IMR-90 (cell line): ENCODE data around the gene PLCH2. TPM values are rescaled to one million over a fixed set of nuclear protein-coding genes. Genes with fewer than 3 reads are reported as not detected.

Experiments used
- ATAC-seq: fragments of 200-7000 bp; cut with Tn5 transposase; 2 replicates; pipeline ENCODE4 v1.9.1; 2020; ENCODE audit warnings: low read depth, mild to moderate bottlenecking, moderate library complexity
- BruUV-seq: library from RNA; stranded (reverse); fragments of 400-500 nt; replicated peaks from 2 replicates; lab custom pipeline; 2021; lab: Mats Ljungman, UMichigan
- CTCF ChIA-PET: fragments of 300-600 bp; formaldehyde crosslinking; extraction: SDS; loops from one replicate; lab custom pipeline; 2021; ENCODE audit warnings: antibody characterized with exemption; lab: Yijun Ruan, JAX
- POLR2A ChIA-PET: fragments of 300-600 bp; sonication (Branson Sonifier 250); formaldehyde crosslinking; loops from one replicate; lab custom pipeline; 2022; ENCODE audit warnings: antibody characterized with exemption; ENCODE audit not compliant: unreplicated experiment; lab: Charles Lee
- DNase-seq: peaks from one replicate; pipeline ENCODE4 v3.0.0; 2013
- H2AFZ ChIP-seq: replicated peaks from 2 replicates; pipeline ENCODE3; 2013; ENCODE audit warnings: low read length, mild to moderate bottlenecking; ENCODE audit not compliant: poor library complexity
- H2AK5ac ChIP-seq: 2 replicates; pipeline ENCODE4 v1.6.1; 2013; ENCODE audit warnings: low read depth, low read length, inconsistent platforms
- H2AK9ac ChIP-seq: replicated peaks from 2 replicates; pipeline ENCODE3; 2013; ENCODE audit warnings: mild to moderate bottlenecking, low read depth, low read length, moderate library complexity; ENCODE audit not compliant: poor library complexity
- H2BK120ac ChIP-seq: 2 replicates; pipeline ENCODE4 v1.6.1; 2013; ENCODE audit warnings: low read depth, low read length, inconsistent platforms
- H2BK15ac ChIP-seq: 3 replicates; pipeline ENCODE4 v1.6.1; 2013; ENCODE audit warnings: low read depth, low read length, inconsistent platforms
- H2BK20ac ChIP-seq: 2 replicates; pipeline ENCODE4 v1.6.1; 2013; ENCODE audit warnings: low read depth, mild to moderate bottlenecking, inconsistent platforms, low read length, moderate library complexity
- H2BK5ac ChIP-seq: 2 replicates; pipeline ENCODE4 v1.6.1; 2013; ENCODE audit warnings: mild to moderate bottlenecking, low read depth, low read length, inconsistent platforms; ENCODE audit not compliant: poor library complexity, severe bottlenecking
- H3K14ac ChIP-seq: replicated peaks from 2 replicates; pipeline ENCODE4 v1.6.1; 2013; ENCODE audit warnings: low read depth, low read length, inconsistent platforms
- H3K18ac ChIP-seq: 2 replicates; pipeline ENCODE4 v1.6.1; 2013; ENCODE audit warnings: low read depth, low read length, control low read depth
- H3K23ac ChIP-seq: 2 replicates; pipeline ENCODE4 v1.6.1; 2013; ENCODE audit warnings: low read depth, low read length, inconsistent platforms
- H3K27ac ChIP-seq: 2 replicates; pipeline ENCODE4 v1.5.1; 2013; ENCODE audit warnings: mild to moderate bottlenecking, control low read depth, low read length; ENCODE audit not compliant: insufficient read depth
- H3K27me3 ChIP-seq: 2 replicates; pipeline ENCODE4 v1.6.1; 2013; ENCODE audit warnings: low read length; ENCODE audit not compliant: control insufficient read depth, insufficient read depth
- H3K36me3 ChIP-seq: 2 replicates; pipeline ENCODE4 v1.6.1; 2013; ENCODE audit warnings: low read length, mixed read lengths; ENCODE audit not compliant: control insufficient read depth, insufficient read depth
- H3K4ac ChIP-seq: 2 replicates; pipeline ENCODE4 v1.6.1; 2013; ENCODE audit warnings: low read depth, low read length, inconsistent platforms
- H3K4me1 ChIP-seq: 2 replicates; pipeline ENCODE4 v1.6.1; 2013; ENCODE audit warnings: low read length, mixed read lengths; ENCODE audit not compliant: control insufficient read depth, insufficient read depth
- H3K4me2 ChIP-seq: 2 replicates; pipeline ENCODE4 v1.6.1; 2013; ENCODE audit warnings: low read depth, mild to moderate bottlenecking, control low read depth, low read length, moderate library complexity
- H3K4me3 ChIP-seq: 2 replicates; pipeline ENCODE4 v1.5.1; 2013; ENCODE audit warnings: low read depth, mild to moderate bottlenecking, control low read depth, low read length, moderate library complexity; ENCODE audit not compliant: insufficient read depth
- H3K56ac ChIP-seq: 2 replicates; pipeline ENCODE4 v1.6.1; 2013; ENCODE audit warnings: low read length, inconsistent platforms; ENCODE audit not compliant: insufficient read depth; ENCODE audit errors: extremely low read depth
- H3K79me1 ChIP-seq, 2 experiments: 2 replicates each; pipeline ENCODE4 v1.6.1; 2013; ENCODE audit warnings: low read length in 2 of 2, inconsistent platforms in 1 of 2, low read depth in 1 of 2
- H3K9ac ChIP-seq: 2 replicates; pipeline ENCODE4 v1.6.1; 2013; ENCODE audit warnings: low read depth, low read length, control low read depth
- H3K9me1 ChIP-seq: 2 replicates; pipeline ENCODE4 v1.6.1; 2013; ENCODE audit warnings: low read length, inconsistent platforms; ENCODE audit not compliant: insufficient read depth
- H3K9me3 ChIP-seq: 2 replicates; pipeline ENCODE4 v1.6.1; 2013; ENCODE audit warnings: low read length; ENCODE audit not compliant: control insufficient read depth, insufficient read depth
- H4K20me1 ChIP-seq: 2 replicates; pipeline ENCODE4 v1.6.1; 2013; ENCODE audit warnings: low read length, inconsistent platforms; ENCODE audit not compliant: insufficient read depth
- H4K5ac ChIP-seq: 2 replicates; pipeline ENCODE4 v1.6.1; 2013; ENCODE audit warnings: mild to moderate bottlenecking, low read depth, low read length, control low read depth
- H4K8ac ChIP-seq, 2 experiments: 2 replicates each; pipeline ENCODE4 v1.6.1; 2013; ENCODE audit warnings: low read depth in 2 of 2, low read length in 2 of 2, control low read depth in 1 of 2, inconsistent platforms in 1 of 2
- H4K91ac ChIP-seq: 2 replicates; pipeline ENCODE4 v1.6.1; 2013; ENCODE audit warnings: low read depth, low read length, inconsistent platforms; ENCODE audit not compliant: insufficient read depth
- BHLHE40 ChIP-seq: fragments of 150-350 bp; IDR thresholded peaks from 2 replicates; pipeline ENCODE4 v1.6.1; 2016; ENCODE audit warnings: mild to moderate bottlenecking, low read depth, low read length
- CEBPB ChIP-seq: IDR thresholded peaks from 2 replicates; pipeline ENCODE4 v1.6.1; 2012; ENCODE audit warnings: low read depth, low read length, improper control_type of control experiment
- CTCF ChIP-seq: conservative IDR thresholded peaks from 2 replicates; pipeline ENCODE4 v1.5.1; 2012; ENCODE audit warnings: mild to moderate bottlenecking, low read depth, low read length, improper control_type of control experiment
- NFE2L2 ChIP-seq: fragments of 150-350 bp; IDR thresholded peaks from 2 replicates; pipeline ENCODE4 v1.6.1; 2016; ENCODE audit warnings: low read depth, mild to moderate bottlenecking, low read length
- RFX5 ChIP-seq: IDR thresholded peaks from 2 replicates; pipeline ENCODE4 v1.8.0; 2012; ENCODE audit warnings: low read depth, mild to moderate bottlenecking, low read length, moderate library complexity
- SMC3 ChIP-seq: fragments of 150-350 bp; IDR thresholded peaks from 2 replicates; pipeline ENCODE4 v1.6.1; 2016; ENCODE audit warnings: low read depth, mild to moderate bottlenecking, antibody characterized with exemption, low read length, moderate library complexity
- WGBS, 2 experiments: methylation state at CpG; one replicate each; pipeline versions ENCODE4 v1.1.5 to v1.1.7; 2013; ENCODE audit warnings: missing lambda C conversion rate in 2 of 2; ENCODE audit not compliant: insufficient read length in 1 of 2; ENCODE audit errors: extremely low coverage in 2 of 2; 5-methylcytosine and 5-hydroxymethylcytosine counted together
- dilution Hi-C: fragments of 300-500 bp; cut with HindIII; formaldehyde crosslinking; loops from one replicate; pipeline ENCODE4 v1.14.3; 2018; ENCODE audit warnings: low sequenced_read_pairs; ENCODE audit not compliant: unreplicated experiment
- in situ Hi-C: fragments of 300-500 bp; cut with MboI; formaldehyde crosslinking; loops from 3 replicates; pipeline ENCODE4 v1.14.3; 2019; ENCODE audit warnings: low sequenced_read_pairs, inconsistent platforms, mixed read lengths
- intact Hi-C: fragments of 100-400 bp; cut with micrococcal nuclease; formaldehyde crosslinking; loops from 2 replicates; pipeline ENCODE4 v1.10.0; 2022
- polyA plus RNA-seq, 3 experiments: library from polyadenylated mRNA; depleted of rRNA; stranded (reverse); fragments of >200 nt; gene quantifications; 2 replicates each; pipeline ENCODE4 v1.2.3, GENCODE V29; 2012; ENCODE audit warnings: low replicate concordance in 1 of 3
- total RNA-seq: library from RNA; depleted of rRNA; stranded (reverse); fragments of >200 nt; gene quantifications from 2 replicates; pipeline ENCODE4 v1.2.3, GENCODE V29; 2012
- TF ChIP-seq, protein P1 (sequence below): fragments of 150-350 bp; IDR thresholded peaks from 2 replicates; pipeline ENCODE4 v1.6.1; 2016; ENCODE audit warnings: low read depth, mild to moderate bottlenecking, low read length, moderate library complexity, borderline replicate concordance

The PLCH2 gene
- total and polyA plus RNA-seq, 2 of the 4 experiments (the other 2 are of a cell fraction) = 0.18 to 1.9 TPM

- DNase-seq (peak; percentile 66), ATAC-seq (no peak)
- Histone ChIP-seq H3K4me1 (peaks cover 25% of the 10 kb centered on the region), H3K27me3 (no peaks in the 10 kb centered on the region), H4K20me1 (peaks cover 49% of the 10 kb centered on the region), H3K9me3 (no peaks in the 10 kb centered on the region), H3K4me3 (no peak overlapping the region), H3K79me1 (peaks cover 7 to 47% of the 10 kb centered on the region in 2 experiments), H3K23ac (peak overlapping the region; percentile 87; the same call in 1 of the 2 replicates), H4K91ac (peak overlapping the region; percentile 86), H2BK15ac (peak overlapping the region; percentile 98; the same call in 2 of the 3 replicates), H3K56ac (0 out of 2 replicates have a peak overlapping the region, but pooled peaks have one; percentile 38), H3K4ac (peak overlapping the region; percentile 93), H2BK20ac (peak overlapping the region; percentile 85), H4K5ac (peak overlapping the region; percentile 35), H4K8ac (peak overlapping the region in 1 of 2 experiments; percentile 89; a peak in 3 of 4 replicates), H3K27ac (peak overlapping the region; percentile 82), H3K14ac (peak overlapping the region; percentile 85), H2AFZ (peak overlapping the region; percentile 66), H2BK5ac (peak overlapping the region; percentile 84), H2AK5ac (peak overlapping the region; percentile 99), H2AK9ac (peak overlapping the region; percentile 97), H3K9ac (0 out of 2 replicates have a peak overlapping the region, but pooled peaks have one; percentile 10), H3K18ac (peak overlapping the region; percentile 10; the same call in 1 of the 2 replicates), H3K9me1 (peaks cover 13% of the 10 kb centered on the region), H3K4me2 (peak overlapping the region; percentile 72), H2BK120ac (peak overlapping the region; percentile 96), H3K36me3 (peaks cover 27% of the 10 kb centered on the region)
- TF ChIP-seq BHLHE40 = no peak
- TF ChIP-seq CTCF = 0 out of 2 replicates have a peak, but pooled peaks have one; percentile 14
- TF ChIP-seq RFX5 = no peak
- peak; percentile 92 for TF ChIP-seq CEBPB
- no peak for TF ChIP-seq NFE2L2
- TF ChIP-seq, protein P1, sequence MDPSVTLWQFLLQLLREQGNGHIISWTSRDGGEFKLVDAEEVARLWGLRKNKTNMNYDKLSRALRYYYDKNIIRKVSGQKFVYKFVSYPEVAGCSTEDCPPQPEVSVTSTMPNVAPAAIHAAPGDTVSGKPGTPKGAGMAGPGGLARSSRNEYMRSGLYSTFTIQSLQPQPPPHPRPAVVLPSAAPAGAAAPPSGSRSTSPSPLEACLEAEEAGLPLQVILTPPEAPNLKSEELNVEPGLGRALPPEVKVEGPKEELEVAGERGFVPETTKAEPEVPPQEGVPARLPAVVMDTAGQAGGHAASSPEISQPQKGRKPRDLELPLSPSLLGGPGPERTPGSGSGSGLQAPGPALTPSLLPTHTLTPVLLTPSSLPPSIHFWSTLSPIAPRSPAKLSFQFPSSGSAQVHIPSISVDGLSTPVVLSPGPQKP = no peak
- TF ChIP-seq SMC3 = 0 out of 2 replicates have a peak, but pooled peaks have one; percentile 4
- in situ Hi-C loops (no loop called here), dilution Hi-C loops (no loop called here), intact Hi-C loops (no loop called here)
- no TSS peak for BruUV-seq
- 82% methylated on average over 4 of the region's 32 CpGs; no CpG with 5 or more reads in 1 of the 2 experiments for WGBS, 2 experiments
- ChIA-PET CTCF (interaction anchor here (0.6 kb wide), 1 partner anchor 71 kb away, joined by 4 read pairs; no protein-coding TSS in a partner anchor), POLR2A (no interaction called here)
These were observed 47.3 kb downstream of the PLCH2 start for GRCh38 chr1:2523191-2523890.
